GM12878 (cell line): Measurements from ENCODE around the gene FGD3. TPM values are rescaled to one million over a fixed set of nuclear protein-coding genes. Genes with fewer than 3 reads are reported as not detected.

Experiments used
- ATAC-seq: fragments of 200-7000 bp; cut with Tn5 transposase; 3 replicates; pipeline ENCODE4 v1.9.1; 2020; ENCODE audit warnings: mild to moderate bottlenecking, moderate library complexity
- BruUV-seq: library from RNA; stranded (reverse); fragments of 400-500 nt; replicated peaks from 2 replicates; lab custom pipeline; 2021; lab: Mats Ljungman, UMichigan
- CTCF ChIA-PET: fragments of 300-600 bp; sonication (Branson Sonifier 250); formaldehyde crosslinking; extraction: SDS; loops from one replicate; lab custom pipeline; 2021; ENCODE audit warnings: inconsistent platforms; lab: Yijun Ruan, JAX
- POLR2A ChIA-PET: fragments of 350-600 bp; formaldehyde crosslinking; extraction: SDS; loops from one replicate; lab custom pipeline; 2021; ENCODE audit warnings: inconsistent platforms; lab: Charles Lee
- RAD21 ChIA-PET: fragments of 300-600 bp; sonication (Branson Sonifier 250); formaldehyde crosslinking; loops from one replicate; lab custom pipeline; 2023; ENCODE audit warnings: antibody characterized with exemption; ENCODE audit not compliant: unreplicated experiment; lab: Charles Lee
- SMC1A ChIA-PET: fragments of 300-600 bp; sonication (Branson Sonifier 250); formaldehyde crosslinking; loops from one replicate; lab custom pipeline; 2023; ENCODE audit not compliant: unreplicated experiment, uncharacterized antibody; lab: Charles Lee
- DNase-seq: peaks from one replicate; pipeline ENCODE4 v3.0.0-alpha.2; 2011; ENCODE audit warnings: low read depth, low spot score
- FAIRE-seq: peaks from 3 replicates; lab custom pipeline; 2011; peaks lifted over from hg19 to GRCh38; lab: Jason Lieb, UNC
- H2AFZ ChIP-seq: 2 replicates; pipeline ENCODE4 v1.6.0; 2011; ENCODE audit warnings: low read depth, low read length, control low read depth; ENCODE audit not compliant: control insufficient read depth
- H3K27ac ChIP-seq: 2 replicates; pipeline ENCODE4 v1.5.1; 2011; ENCODE audit warnings: control low read depth; ENCODE audit not compliant: control insufficient read depth, insufficient read depth
- H3K27me3 ChIP-seq, 2 experiments: replicated peaks in 1 of 2; 2 replicates each; pipeline versions ENCODE4 v1.6.0 to v1.6.1; 2011; ENCODE audit warnings: low read length in 1 of 2; ENCODE audit not compliant: control insufficient read depth in 2 of 2, insufficient read depth in 2 of 2
- H3K36me3 ChIP-seq, 2 experiments: 2 replicates each; pipeline ENCODE4 v1.5.1; 2011; ENCODE audit warnings: low read length in 1 of 2; ENCODE audit not compliant: control insufficient read depth in 2 of 2, insufficient read depth in 2 of 2
- H3K4me1 ChIP-seq: 2 replicates; pipeline ENCODE4 v1.6.1; 2011; ENCODE audit warnings: mild to moderate bottlenecking, low read length, moderate library complexity, mixed read lengths; ENCODE audit not compliant: control insufficient read depth, insufficient read depth
- H3K4me2 ChIP-seq: 2 replicates; pipeline ENCODE4 v1.6.0; 2011; ENCODE audit warnings: control low read depth; ENCODE audit not compliant: control insufficient read depth, insufficient read depth
- H3K4me3 ChIP-seq: fragments of 200-600 bp; sonication (generic); 2 replicates; pipeline ENCODE4 v1.5.1; 2016
- H3K79me2 ChIP-seq: 2 replicates; pipeline ENCODE4 v1.6.0; 2011; ENCODE audit warnings: low read length; ENCODE audit not compliant: control insufficient read depth, insufficient read depth
- H3K9ac ChIP-seq: 2 replicates; pipeline ENCODE4 v1.8.0; 2011; ENCODE audit warnings: low read length, control low read depth, mixed read lengths; ENCODE audit not compliant: control insufficient read depth, insufficient read depth
- H3K9me3 ChIP-seq: replicated peaks from 3 replicates; pipeline ENCODE4 v1.5.1; 2011; ENCODE audit warnings: mild to moderate bottlenecking, low read length; ENCODE audit not compliant: control insufficient read depth, insufficient read depth
- H4K20me1 ChIP-seq: 2 replicates; pipeline ENCODE4 v1.6.0; 2011; ENCODE audit not compliant: control insufficient read depth, insufficient read depth
- BACH1 ChIP-seq: fragments of 450-650 bp; IDR thresholded peaks from 2 replicates; pipeline ENCODE4 v1.6.1; 2017; ENCODE audit warnings: mild to moderate bottlenecking, borderline replicate concordance
- BRCA1 ChIP-seq: IDR thresholded peaks from 2 replicates; pipeline ENCODE4 v1.6.1; 2011; ENCODE audit warnings: low read depth, low read length, improper control_type of control experiment
- CHD2 ChIP-seq: IDR thresholded peaks from 2 replicates; pipeline ENCODE4 v1.6.1; 2011; ENCODE audit warnings: low read depth, low read length, improper control_type of control experiment, borderline replicate concordance
- FOXM1 ChIP-seq: IDR thresholded peaks from 2 replicates; pipeline ENCODE4 v1.6.1; 2012; ENCODE audit warnings: low read depth, mild to moderate bottlenecking, inconsistent platforms, low read length, moderate library complexity
- HCFC1 ChIP-seq: fragments of 150-350 bp; IDR thresholded peaks from 2 replicates; pipeline ENCODE4 v1.6.1; 2014; ENCODE audit warnings: low read length
- HSF1 ChIP-seq: fragments of 150-350 bp; IDR thresholded peaks from 2 replicates; pipeline ENCODE4 v1.6.1; 2014; ENCODE audit warnings: mild to moderate bottlenecking, low read depth, low read length
- IRF4 ChIP-seq: IDR thresholded peaks from 2 replicates; pipeline ENCODE4 v1.6.1; 2011; ENCODE audit warnings: low read depth, low read length
- PAX5 ChIP-seq: IDR thresholded peaks from 2 replicates; pipeline ENCODE4 v1.6.1; 2011; ENCODE audit warnings: low read depth, low read length, borderline replicate concordance
- RFX5 ChIP-seq: IDR thresholded peaks from 2 replicates; pipeline ENCODE4 v1.6.1; 2011; ENCODE audit warnings: low read depth, low read length, improper control_type of control experiment
- SREBF1 ChIP-seq: IDR thresholded peaks from 2 replicates; pipeline ENCODE4 v1.6.1; 2012; ENCODE audit warnings: mild to moderate bottlenecking, low read length
- TARDBP ChIP-seq: IDR thresholded peaks from 2 replicates; pipeline ENCODE4 v1.6.1; 2016; ENCODE audit warnings: borderline replicate concordance
- ZNF207 ChIP-seq: fragments of 450-650 bp; IDR thresholded peaks from 2 replicates; pipeline ENCODE4 v1.6.1; 2014; ENCODE audit warnings: antibody characterized with exemption, mild to moderate bottlenecking, borderline replicate concordance
- ZNF687 ChIP-seq: fragments of 450-650 bp; IDR thresholded peaks from 2 replicates; pipeline ENCODE4 v1.6.1; 2017; ENCODE audit warnings: mild to moderate bottlenecking, moderate library complexity
- WGBS: methylation state at CpG from one replicate; pipeline ENCODE4 v1.1.6; 2016; ENCODE audit warnings: low lambda C conversion rate; ENCODE audit not compliant: insufficient replicate concordance, insufficient coverage; ENCODE audit errors: missing lambda C conversion rate; 5-methylcytosine and 5-hydroxymethylcytosine counted together
- in situ Hi-C: fragments of 300-500 bp; cut with MboI; formaldehyde crosslinking; loops from 9 replicates; pipeline ENCODE4 v1.14.3; 2018; ENCODE audit warnings: mixed read lengths
- intact Hi-C: fragments of 100-400 bp; cut with micrococcal nuclease; formaldehyde crosslinking; loops from one replicate; pipeline ENCODE4 v1.14.2; 2022; ENCODE audit not compliant: unreplicated experiment
- polyA plus RNA-seq, 11 experiments: library from polyadenylated mRNA; depleted of rRNA in 4 of 11; unstranded in 6 of 11; stranded (reverse) in 5 of 11; fragments of >200 nt; fragmentation: Nextera tagmentation in 4 of 11; fragmentation: Illumina TruSeq in 1 of 11; extraction: Ambion mirVana in 4 of 11; extraction: Trizol in 1 of 11; gene quantifications; 1 replicate in 1 of 11; 2 replicates in 10 of 11; pipeline versions ENCODE4 v1.2.1 to v1.2.3, GENCODE V29; 2011 to 2016; ENCODE audit warnings: inconsistent platforms in 2 of 11, missing spikeins in 2 of 11, low read depth in 1 of 11
- total RNA-seq, 4 experiments: library from RNA; depleted of rRNA in 3 of 4; stranded (reverse); fragments of >200 nt in 3 of 4; fragmentation: Illumina TruSeq in 1 of 4; extraction: Trizol in 1 of 4; gene quantifications; 2 replicates each; pipeline versions ENCODE4 v1.2.1 to v1.2.3, GENCODE V29; 2013 to 2021

The FGD3 gene
- total and polyA plus RNA-seq, 10 of the 15 experiments (the other 5 are each of a cell fraction or from before 2014, with no cell fraction given), result 0.26 to 18.1 (median 12.4) TPM

GRCh38 chr9:93053781-93054331 is 106.5 kb downstream of the FGD3 start:
- peaks cover 5% of the 10 kb centered on the region for H3K4me1 ChIP-seq

More at GRCh38 chr9:93053781-93054331, 106.5 kb downstream of the FGD3 start:
- RAD21 ChIA-PET, result interaction anchor here (0.9 to 1.4 kb wide), 2 partner anchors 23 to 50 kb away, joined by 3 read pairs; no protein-coding TSS in a partner anchor
- TF ChIP-seq CHD2 (no peak), RFX5 (no peak), TARDBP (no peak), BRCA1 (no peak), PAX5 (no peak), ZNF687 (no peak), ZNF207 (no peak), BACH1 (no peak), FOXM1 (no peak), IRF4 (no peak), SREBF1 (no peak), HCFC1 (no peak), HSF1 (no peak)
- in situ Hi-C loops (no loop called here), intact Hi-C loops (no loop called here)
- Histone ChIP-seq H4K20me1 (no peaks in the 10 kb centered on the region), H2AFZ (no peak overlapping the region), H3K27me3 (no peaks in the 10 kb centered on the region), H3K9me3 (no peaks in the 10 kb centered on the region), H3K79me2 (no peaks in the 10 kb centered on the region), H3K4me2 (no peak overlapping the region), H3K4me3 (no peak overlapping the region), H3K27ac (no peak overlapping the region), H3K36me3 (no peaks in the 10 kb centered on the region), H3K9ac (no peak overlapping the region)
- no TSS peak for BruUV-seq
- FAIRE-seq, result no peak
- SMC1A ChIA-PET, result interaction anchor here (1.6 kb wide), 1 partner anchor 51 kb away, joined by 4 read pairs; no protein-coding TSS in a partner anchor
- POLR2A ChIA-PET, result interaction anchor here (0.6 to 1.2 kb wide), 3 partner anchors 11 to 1935 kb away, joined by 3 read pairs; no protein-coding TSS in a partner anchor
- CTCF ChIA-PET, result interaction anchor here (1.0 to 1.6 kb wide), 2 partner anchors 24 to 55 kb away, joined by 4 to 5 read pairs; no protein-coding TSS in a partner anchor
- no peak for DNase-seq
- ATAC-seq, result no peak
- WGBS, result 87% methylated on average over 5 of the region's 5 CpGs
